GM19455 (cell line): Measurements from ENCODE around the gene TSKS.

Experiments used
- ATAC-seq: cut with Tn5 transposase; IDR thresholded peaks from one replicate; pipeline ENCODE4 v1.9.1; 2021; ENCODE audit not compliant: unreplicated experiment

The TSKS gene

GRCh38 chr19:49795615-49796014, 32.5 kb upstream of the TSKS start:
- no peak for ATAC-seq

GRCh38 chr19:49793561-49793840, 30.4 kb upstream of the TSKS start:
- no peak for ATAC-seq

GRCh38 chr19:49792829-49793560, 29.9 kb upstream of the TSKS start:
- ATAC-seq, result no peak

GRCh38 chr19:49791776-49792445, 28.8 kb upstream of the TSKS start:
- no peak for ATAC-seq

- ATAC-seq, result no peak
These were observed 27.8 kb upstream of the TSKS start for GRCh38 chr19:49790866-49791265.

GRCh38 chr19:49788857-49789256, 25.8 kb upstream of the TSKS start:
- ATAC-seq, result no peak

GRCh38 chr19:49787746-49788145, 24.6 kb upstream of the TSKS start:
- ATAC-seq, result no peak

- no peak for ATAC-seq
These were observed 23.3 kb upstream of the TSKS start for GRCh38 chr19:49786376-49786820.

- ATAC-seq, result no peak
These were observed 19.4 kb upstream of the TSKS start for GRCh38 chr19:49782515-49782914.

- no peak for ATAC-seq
These were observed 18.3 kb upstream of the TSKS start for GRCh38 chr19:49781394-49781793.

- ATAC-seq, result no peak
These were observed 17.8 kb upstream of the TSKS start for GRCh38 chr19:49780861-49781260.

GRCh38 chr19:49779731-49780555, 16.8 kb upstream of the TSKS start:
- ATAC-seq, result no peak

- no peak for ATAC-seq
These were observed 13.3 kb upstream of the TSKS start for GRCh38 chr19:49776371-49776764.

GRCh38 chr19:49775742-49776370, 12.8 kb upstream of the TSKS start:
- ATAC-seq, result no peak

- no peak for ATAC-seq
These were observed 11.9 kb upstream of the TSKS start for GRCh38 chr19:49774969-49775368.

- ATAC-seq, result no peak
These were observed 10.7 kb upstream of the TSKS start for GRCh38 chr19:49773663-49774350.

GRCh38 chr19:49772850-49773432, 9.8 kb upstream of the TSKS start:
- no peak for ATAC-seq

- ATAC-seq, result no peak
These were observed 8.6 kb upstream of the TSKS start for GRCh38 chr19:49771674-49772139.

GRCh38 chr19:49770529-49770928, 7.4 kb upstream of the TSKS start:
- ATAC-seq, result no peak

- no peak for ATAC-seq
These were observed 5.0 kb upstream of the TSKS start for GRCh38 chr19:49767967-49768581.
